HepG2 (cell line): ENCODE results near the gene ME2.

Source experiments
- AGO2 ChIP-seq: fragments of 200-400 bp; formaldehyde crosslinking; optimal IDR thresholded peaks from 2 replicates; pipeline ENCODE3; 2017; ENCODE audit warnings: mild to moderate bottlenecking, low read depth, low read length, moderate library complexity
- MEIS2 ChIP-seq: sonication (generic); formaldehyde crosslinking; IDR thresholded peaks from 2 replicates; pipeline ENCODE4 v1.9.0; 2021; ENCODE audit warnings: mild to moderate bottlenecking, missing genetic modification reagents
- RAD21 ChIP-seq: fragments of 450-650 bp; formaldehyde crosslinking; IDR thresholded peaks from 2 replicates; pipeline ENCODE4 v1.5.0; 2020; ENCODE audit warnings: mild to moderate bottlenecking
- SETDB1 ChIP-seq: sonication (generic); formaldehyde crosslinking; IDR thresholded peaks from 2 replicates; pipeline ENCODE4 v1.5.1; 2020; ENCODE audit warnings: missing genetic modification reagents, mild to moderate bottlenecking, borderline replicate concordance
- SMC3 ChIP-seq: IDR thresholded peaks from 2 replicates; pipeline ENCODE4 v1.6.1; 2011; ENCODE audit warnings: low read length, improper control_type of control experiment
- TF ChIP-seq, protein P1 (sequence below): sonication (generic); formaldehyde crosslinking; IDR thresholded peaks from 2 replicates; pipeline ENCODE4 v1.8.0; 2022; ENCODE audit warnings: mild to moderate bottlenecking, missing genetic modification reagents

DNA sequence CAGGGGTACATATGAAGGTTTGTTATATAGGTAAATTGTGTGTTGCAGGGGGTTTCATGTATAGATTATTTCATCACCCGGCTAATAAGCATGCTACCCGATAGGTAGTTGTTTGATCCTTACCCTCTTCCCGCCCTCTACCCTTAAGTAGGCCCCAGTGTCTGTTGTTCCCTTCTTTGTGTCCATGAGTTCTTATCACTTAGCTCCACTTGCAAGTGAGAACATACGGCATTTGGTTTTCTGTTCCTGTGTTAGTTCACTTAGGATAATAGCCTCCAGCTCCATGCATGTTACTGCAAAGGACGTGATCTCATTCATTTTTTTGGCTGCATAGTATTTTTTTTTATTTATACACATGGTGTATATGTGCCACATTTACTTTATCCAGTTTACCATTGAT, 54.8 kb downstream of the ME2 start:
- TF ChIP-seq SMC3, result no peak
- TF ChIP-seq, protein P1, sequence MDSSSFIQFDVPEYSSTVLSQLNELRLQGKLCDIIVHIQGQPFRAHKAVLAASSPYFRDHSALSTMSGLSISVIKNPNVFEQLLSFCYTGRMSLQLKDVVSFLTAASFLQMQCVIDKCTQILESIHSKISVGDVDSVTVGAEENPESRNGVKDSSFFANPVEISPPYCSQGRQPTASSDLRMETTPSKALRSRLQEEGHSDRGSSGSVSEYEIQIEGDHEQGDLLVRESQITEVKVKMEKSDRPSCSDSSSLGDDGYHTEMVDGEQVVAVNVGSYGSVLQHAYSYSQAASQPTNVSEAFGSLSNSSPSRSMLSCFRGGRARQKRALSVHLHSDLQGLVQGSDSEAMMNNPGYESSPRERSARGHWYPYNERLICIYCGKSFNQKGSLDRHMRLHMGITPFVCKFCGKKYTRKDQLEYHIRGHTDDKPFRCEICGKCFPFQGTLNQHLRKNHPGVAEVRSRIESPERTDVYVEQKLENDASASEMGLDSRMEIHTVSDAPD, result no peak
- no peak for TF ChIP-seq AGO2
- no peak for TF ChIP-seq RAD21 (CRISPR knock-in tag)
- no peak for TF ChIP-seq SETDB1 (CRISPR knock-in tag)
- no peak for TF ChIP-seq MEIS2
